ENCODE data around the gene MCEMP1.
A peak's percentile ranks its signal among the peaks of the same experiment; 100 is the strongest.

The MCEMP1 gene

GRCh38 chr19:7674010-7675005, 2.6 kb upstream of the MCEMP1 start:
- Histone ChIP-seq H3K27ac (ENCODE audit: low read depth, low read length) (no peak overlapping the region), H3K9ac (ENCODE audit: low read length) (no peak overlapping the region), H3K4me3 (ENCODE audit: low read depth, low read length) (no peak overlapping the region)

GRCh38 chr19:7676376-7676775, 514 bp upstream of the MCEMP1 start:
- H3K9me3 ChIP-seq (ENCODE audit: control insufficient read depth, insufficient read depth, low read depth, low read length), result no peaks in the 10 kb centered on the region
- no peak overlapping the region for H3K9ac ChIP-seq (ENCODE audit: low read length)
- 0 out of 2 replicates have a peak, but pooled peaks cover 4% of the 10 kb centered on the region for H3K4me1 ChIP-seq (ENCODE audit: control insufficient read depth, insufficient read depth, low read length)
- H3K4me3 ChIP-seq (ENCODE audit: low read depth, low read length), result no peak overlapping the region
- H3K36me3 ChIP-seq (ENCODE audit: control insufficient read depth, insufficient read depth, low read length), result no peaks in the 10 kb centered on the region
- no peak overlapping the region for H3K27ac ChIP-seq (ENCODE audit: low read depth, low read length)
- peaks cover 76% of the 10 kb centered on the region for H3K27me3 ChIP-seq (ENCODE audit: control insufficient read depth, insufficient read depth, low read length)

More at GRCh38 chr19:7674010-7675005, 2.6 kb upstream of the MCEMP1 start:
- peaks cover 11% of the 10 kb centered on the region; the same call in 1 of the 2 replicates for H3K4me1 ChIP-seq (ENCODE audit: control insufficient read depth, insufficient read depth, low read length)
- no peaks in the 10 kb centered on the region for H3K36me3 ChIP-seq (ENCODE audit: control insufficient read depth, insufficient read depth, low read length)
- peaks cover 88% of the 10 kb centered on the region for H3K27me3 ChIP-seq (ENCODE audit: control insufficient read depth, insufficient read depth, low read length)
- no peaks in the 10 kb centered on the region for H3K9me3 ChIP-seq (ENCODE audit: control insufficient read depth, insufficient read depth, low read depth, low read length)

- Histone ChIP-seq H3K27me3 (ENCODE audit: control insufficient read depth, insufficient read depth, low read length) (peaks cover 62% of the 10 kb centered on the region), H3K4me3 (ENCODE audit: low read depth, low read length) (no peak overlapping the region), H3K9ac (ENCODE audit: low read length) (no peak overlapping the region), H3K9me3 (ENCODE audit: control insufficient read depth, insufficient read depth, low read depth, low read length) (no peaks in the 10 kb centered on the region), H3K4me1 (ENCODE audit: control insufficient read depth, insufficient read depth, low read length) (0 out of 2 replicates have a peak, but pooled peaks cover 4% of the 10 kb centered on the region), H3K27ac (ENCODE audit: low read depth, low read length) (no peak overlapping the region), H3K36me3 (ENCODE audit: control insufficient read depth, insufficient read depth, low read length) (peaks cover 5% of the 10 kb centered on the region)
These were observed 900 bp downstream of the MCEMP1 start for GRCh38 chr19:7677669-7678311.

GRCh38 chr19:7678971-7679751, 2.3 kb downstream of the MCEMP1 start:
- no peak overlapping the region for H3K27ac ChIP-seq (ENCODE audit: low read depth, low read length)
- H3K27me3 ChIP-seq (ENCODE audit: control insufficient read depth, insufficient read depth, low read length), result peaks cover 51% of the 10 kb centered on the region
- no peak overlapping the region for H3K4me3 ChIP-seq (ENCODE audit: low read depth, low read length)
- H3K36me3 ChIP-seq (ENCODE audit: control insufficient read depth, insufficient read depth, low read length), result peaks cover 10% of the 10 kb centered on the region
- 0 out of 2 replicates have a peak, but pooled peaks cover 4% of the 10 kb centered on the region for H3K4me1 ChIP-seq (ENCODE audit: control insufficient read depth, insufficient read depth, low read length)
- H3K9me3 ChIP-seq (ENCODE audit: control insufficient read depth, insufficient read depth, low read depth, low read length), result no peaks in the 10 kb centered on the region
- no peak overlapping the region for H3K9ac ChIP-seq (ENCODE audit: low read length)

GRCh38 chr19:7679771-7680605, 3.1 kb downstream of the MCEMP1 start:
- Histone ChIP-seq H3K9me3 (ENCODE audit: control insufficient read depth, insufficient read depth, low read depth, low read length) (no peaks in the 10 kb centered on the region), H3K4me3 (ENCODE audit: low read depth, low read length) (peak overlapping the region; percentile 91), H3K9ac (ENCODE audit: low read length) (no peak overlapping the region), H3K4me1 (ENCODE audit: control insufficient read depth, insufficient read depth, low read length) (0 out of 2 replicates have a peak, but pooled peaks cover 4% of the 10 kb centered on the region), H3K27me3 (ENCODE audit: control insufficient read depth, insufficient read depth, low read length) (peaks cover 47% of the 10 kb centered on the region), H3K36me3 (ENCODE audit: control insufficient read depth, insufficient read depth, low read length) (peaks cover 10% of the 10 kb centered on the region), H3K27ac (ENCODE audit: low read depth, low read length) (no peak overlapping the region)

GRCh38 chr19:7680606-7681339, 3.9 kb downstream of the MCEMP1 start, which contains the start of gene TRAPPC5:
TRAPPC5 (plus strand) TSS chr19:7680833; CDS start chr19:7682254, 1,421 bp downstream.
- peaks cover 10% of the 10 kb centered on the region for H3K4me1 ChIP-seq (ENCODE audit: control insufficient read depth, insufficient read depth, low read length)
- peak within 1 kb of the TSS; percentile 51; the same call in 1 of the 2 replicates for H3K27ac ChIP-seq (ENCODE audit: low read depth, low read length)
- peak within 1 kb of the TSS; percentile 91 for H3K4me3 ChIP-seq (ENCODE audit: low read depth, low read length)
- peaks cover 40% of the 10 kb centered on the region for H3K27me3 ChIP-seq (ENCODE audit: control insufficient read depth, insufficient read depth, low read length)
- H3K9me3 ChIP-seq (ENCODE audit: control insufficient read depth, insufficient read depth, low read depth, low read length), result no peaks in the 10 kb centered on the region
- peak within 1 kb of the TSS; percentile 76 for H3K9ac ChIP-seq (ENCODE audit: low read length)
- peaks cover 10% of the 10 kb centered on the region for H3K36me3 ChIP-seq (ENCODE audit: control insufficient read depth, insufficient read depth, low read length)

- H3K36me3 ChIP-seq (ENCODE audit: control insufficient read depth, insufficient read depth, low read length), result peaks cover 10% of the 10 kb centered on the region
- peak overlapping the region; percentile 91 for H3K4me3 ChIP-seq (ENCODE audit: low read depth, low read length)
- H3K27ac ChIP-seq (ENCODE audit: low read depth, low read length), result no peak overlapping the region
- peaks cover 10% of the 10 kb centered on the region for H3K4me1 ChIP-seq (ENCODE audit: control insufficient read depth, insufficient read depth, low read length)
- peaks cover 33% of the 10 kb centered on the region for H3K27me3 ChIP-seq (ENCODE audit: control insufficient read depth, insufficient read depth, low read length)
- peak overlapping the region; percentile 76 for H3K9ac ChIP-seq (ENCODE audit: low read length)
- H3K9me3 ChIP-seq (ENCODE audit: control insufficient read depth, insufficient read depth, low read depth, low read length), result no peaks in the 10 kb centered on the region
These were observed 4.7 kb downstream of the MCEMP1 start for GRCh38 chr19:7681340-7682174.

GRCh38 chr19:7682175-7682855, 5.4 kb downstream of the MCEMP1 start:
- Histone ChIP-seq H3K9ac (ENCODE audit: low read length) (no peak overlapping the region), H3K36me3 (ENCODE audit: control insufficient read depth, insufficient read depth, low read length) (peaks cover 10% of the 10 kb centered on the region), H3K27me3 (ENCODE audit: control insufficient read depth, insufficient read depth, low read length) (peaks cover 26% of the 10 kb centered on the region), H3K4me3 (ENCODE audit: low read depth, low read length) (peak overlapping the region; percentile 91), H3K4me1 (ENCODE audit: control insufficient read depth, insufficient read depth, low read length) (peaks cover 10% of the 10 kb centered on the region), H3K9me3 (ENCODE audit: control insufficient read depth, insufficient read depth, low read depth, low read length) (no peaks in the 10 kb centered on the region), H3K27ac (ENCODE audit: low read depth, low read length) (no peak overlapping the region)

Measured in HUES6 (cell line).